Peyer's patch (tissue), 4 donors: Measurements from ENCODE around the gene DMAC1.

Experiments used
- CTCF ChIP-seq, 6 experiments: fragments of 450-650 bp in 4 of 6; fragments of 200-600 bp in 2 of 6; sonication (generic) in 1 of 6; IDR thresholded peaks; one replicate each; pipeline ENCODE4 v1.5.1; 2017 to 2019; ENCODE audit warnings: antibody characterized with exemption in 6 of 6, mild to moderate bottlenecking in 3 of 6, moderate library complexity in 1 of 6
- POLR2A ChIP-seq, 2 donors: fragments of 450-650 bp; IDR thresholded peaks; one replicate each; pipeline ENCODE4 v1.5.1; 2017; ENCODE audit warnings: antibody characterized with exemption in 2 of 2, mild to moderate bottlenecking in 2 of 2, moderate library complexity in 2 of 2

- no peak for TF ChIP-seq CTCF (IDR thresholded peaks at IDR 0.05)
- no peak for TF ChIP-seq POLR2A (IDR thresholded peaks at IDR 0.05)
Observed at GRCh38 chr9:7777771-7778170, 21.8 kb downstream of the DMAC1 start.
